ENCODE results near the gene CLBA1.

- TF ChIP-seq, protein P1, sequence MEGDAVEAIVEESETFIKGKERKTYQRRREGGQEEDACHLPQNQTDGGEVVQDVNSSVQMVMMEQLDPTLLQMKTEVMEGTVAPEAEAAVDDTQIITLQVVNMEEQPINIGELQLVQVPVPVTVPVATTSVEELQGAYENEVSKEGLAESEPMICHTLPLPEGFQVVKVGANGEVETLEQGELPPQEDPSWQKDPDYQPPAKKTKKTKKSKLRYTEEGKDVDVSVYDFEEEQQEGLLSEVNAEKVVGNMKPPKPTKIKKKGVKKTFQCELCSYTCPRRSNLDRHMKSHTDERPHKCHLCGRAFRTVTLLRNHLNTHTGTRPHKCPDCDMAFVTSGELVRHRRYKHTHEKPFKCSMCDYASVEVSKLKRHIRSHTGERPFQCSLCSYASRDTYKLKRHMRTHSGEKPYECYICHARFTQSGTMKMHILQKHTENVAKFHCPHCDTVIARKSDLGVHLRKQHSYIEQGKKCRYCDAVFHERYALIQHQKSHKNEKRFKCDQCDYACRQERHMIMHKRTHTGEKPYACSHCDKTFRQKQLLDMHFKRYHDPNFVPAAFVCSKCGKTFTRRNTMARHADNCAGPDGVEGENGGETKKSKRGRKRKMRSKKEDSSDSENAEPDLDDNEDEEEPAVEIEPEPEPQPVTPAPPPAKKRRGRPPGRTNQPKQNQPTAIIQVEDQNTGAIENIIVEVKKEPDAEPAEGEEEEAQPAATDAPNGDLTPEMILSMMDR (IDR thresholded peaks at IDR 0.05): no peak
- TF ChIP-seq POLR2AphosphoS5 (IDR thresholded peaks at IDR 0.05): no peak
Observed at GRCh38 chr14:104953097-104953496, 32.5 kb upstream of the CLBA1 start.
